ENCODE data around the gene IL22.

DNA sequence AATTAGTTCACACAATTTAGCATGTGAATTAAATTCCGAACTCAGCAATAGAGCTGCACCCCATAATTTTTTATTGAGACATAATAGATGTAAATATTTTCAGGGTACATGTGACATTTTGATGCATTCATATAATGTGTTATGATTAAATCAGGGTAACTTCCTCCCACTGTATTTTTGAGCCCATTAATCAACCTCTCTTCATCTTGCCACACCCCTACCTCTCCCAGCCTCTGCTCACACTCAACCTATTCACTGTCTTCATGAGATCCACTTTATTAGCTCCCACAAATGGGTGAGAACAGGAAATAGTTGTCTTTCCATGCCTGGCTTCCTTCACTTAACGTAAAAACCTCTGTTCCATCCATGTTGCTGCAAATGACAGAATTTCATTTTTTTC lies 42.5 kb downstream of the IL22 start:
- TF ChIP-seq, protein P1, sequence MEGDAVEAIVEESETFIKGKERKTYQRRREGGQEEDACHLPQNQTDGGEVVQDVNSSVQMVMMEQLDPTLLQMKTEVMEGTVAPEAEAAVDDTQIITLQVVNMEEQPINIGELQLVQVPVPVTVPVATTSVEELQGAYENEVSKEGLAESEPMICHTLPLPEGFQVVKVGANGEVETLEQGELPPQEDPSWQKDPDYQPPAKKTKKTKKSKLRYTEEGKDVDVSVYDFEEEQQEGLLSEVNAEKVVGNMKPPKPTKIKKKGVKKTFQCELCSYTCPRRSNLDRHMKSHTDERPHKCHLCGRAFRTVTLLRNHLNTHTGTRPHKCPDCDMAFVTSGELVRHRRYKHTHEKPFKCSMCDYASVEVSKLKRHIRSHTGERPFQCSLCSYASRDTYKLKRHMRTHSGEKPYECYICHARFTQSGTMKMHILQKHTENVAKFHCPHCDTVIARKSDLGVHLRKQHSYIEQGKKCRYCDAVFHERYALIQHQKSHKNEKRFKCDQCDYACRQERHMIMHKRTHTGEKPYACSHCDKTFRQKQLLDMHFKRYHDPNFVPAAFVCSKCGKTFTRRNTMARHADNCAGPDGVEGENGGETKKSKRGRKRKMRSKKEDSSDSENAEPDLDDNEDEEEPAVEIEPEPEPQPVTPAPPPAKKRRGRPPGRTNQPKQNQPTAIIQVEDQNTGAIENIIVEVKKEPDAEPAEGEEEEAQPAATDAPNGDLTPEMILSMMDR (IDR thresholded peaks at IDR 0.05): no peak
- TF ChIP-seq POLR2A (IDR thresholded peaks at IDR 0.05): no peak
